Transverse colon (tissue), 4 donors: Measurements from ENCODE around the gene SERPINB12. TPM values are rescaled to one million over a fixed set of nuclear protein-coding genes. Genes with fewer than 3 reads are reported as not detected.
A peak's percentile ranks its signal among the peaks of the same experiment; 100 is the strongest.

Experiments
- DNase-seq: peaks from one replicate; pipeline ENCODE4 v3.0.0-alpha.2; 2019
- H3K27ac ChIP-seq, 4 donors: fragments of 200-600 bp; sonication (generic); 2 replicates each; pipeline ENCODE4 v1.5.1; 2016 to 2018; ENCODE audit warnings: inconsistent platforms in 4 of 4
- H3K27me3 ChIP-seq: fragments of 200-600 bp; sonication (generic); 2 replicates; pipeline ENCODE4 v1.5.1; 2017; ENCODE audit warnings: inconsistent platforms
- H3K36me3 ChIP-seq, 4 donors: fragments of 200-600 bp; sonication (generic); 2 replicates each; pipeline ENCODE4 v1.5.1; 2017 to 2019; ENCODE audit warnings: inconsistent platforms in 4 of 4
- H3K4me1 ChIP-seq, 4 donors: fragments of 200-600 bp; sonication (generic); 2 replicates each; pipeline ENCODE4 v1.5.1; 2017 to 2020; ENCODE audit warnings: inconsistent platforms in 4 of 4
- H3K4me3 ChIP-seq, 4 donors: fragments of 200-600 bp; sonication (generic); 1 replicate in 1 of 4; 2 replicates in 3 of 4; pipeline versions ENCODE4 v1.5.1 to v1.6.1; 2017 to 2019; ENCODE audit warnings: inconsistent platforms in 4 of 4
- H3K9me3 ChIP-seq, 2 donors: fragments of 200-600 bp; sonication (generic); 2 replicates each; pipeline ENCODE4 v1.5.1; 2017 to 2019; ENCODE audit warnings: inconsistent platforms in 2 of 2
- EP300 ChIP-seq: sonication (generic); formaldehyde crosslinking; IDR thresholded peaks from one replicate; pipeline ENCODE4 v1.6.1; 2017; ENCODE audit warnings: antibody characterized with exemption, low read depth
- POLR2A ChIP-seq: fragments of 450-650 bp; IDR thresholded peaks from one replicate; pipeline ENCODE4 v1.6.1; 2016; ENCODE audit warnings: antibody characterized with exemption, mild to moderate bottlenecking, moderate library complexity
- POLR2AphosphoS5 ChIP-seq, 3 donors: sonication (generic); formaldehyde crosslinking; IDR thresholded peaks; one replicate each; pipeline ENCODE4 v1.6.1; 2016; ENCODE audit warnings: antibody characterized with exemption in 3 of 3
- WGBS, 2 donors: methylation state at CpG; one replicate each; pipeline ENCODE4 v1.1.5; 2018; ENCODE audit warnings: low coverage in 1 of 2; 5-methylcytosine and 5-hydroxymethylcytosine counted together
- in situ Hi-C, 4 donors: fragments of 200-750 bp; cut with MboI; loops; one replicate each; pipeline versions ENCODE4 v1.15.0 to v1.15.1; 2017; ENCODE audit warnings: low sequenced_read_pairs in 3 of 4, low pct_ligation_motif_present in 1 of 4, low pct_unique_long_range_greater_than_20kb in 1 of 4
- intact Hi-C: fragments of 100-400 bp; cut with DNase I; formaldehyde crosslinking; loops from one replicate; pipeline ENCODE4 v1.15.1; 2023; ENCODE audit warnings: low total_unique reads
- total RNA-seq, 4 donors: library from RNA; depleted of rRNA; stranded (reverse); fragments of >200 nt; gene quantifications; one replicate each; pipeline ENCODE4 v1.1.0, GENCODE V29; 2016
- TF ChIP-seq, protein P1 (sequence below), 5 experiments: fragments of 200-600 bp in 3 of 5; fragments of 450-650 bp in 2 of 5; sonication (generic) in 3 of 5; IDR thresholded peaks; 1 replicate in 2 of 5; 2 replicates in 3 of 5; pipeline ENCODE4 v1.5.1; 2016 to 2017; ENCODE audit warnings: antibody characterized with exemption in 5 of 5, inconsistent platforms in 3 of 5, mild to moderate bottlenecking in 2 of 5, moderate library complexity in 1 of 5

Gene SERPINB12
- total RNA-seq, 4 donors from 2014 or later: not detected

DNA sequence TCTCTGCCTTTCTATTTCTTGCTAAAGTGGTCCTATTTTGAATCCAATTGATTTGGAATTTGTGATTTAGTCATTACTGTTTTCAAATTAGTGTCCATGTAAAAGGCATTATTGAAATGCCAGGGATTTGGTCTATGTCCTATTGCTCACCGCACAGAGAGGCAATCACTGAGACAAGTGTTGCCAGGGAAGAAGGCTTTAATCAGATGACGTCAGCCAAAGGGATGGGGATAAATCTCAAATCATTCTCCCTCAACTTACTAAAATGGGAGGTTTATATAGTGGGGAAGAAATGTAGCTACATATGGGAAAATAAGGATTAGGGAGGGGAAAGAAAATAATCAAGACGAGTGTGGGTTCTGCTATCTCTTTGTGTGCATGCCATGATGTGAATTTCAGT lies 9.6 kb downstream of the SERPINB12 start:
- in situ Hi-C loops: no loop called here
- Histone ChIP-seq H3K4me1 (peaks cover 0 to 6% (median 3%) of the 10 kb centered on the region in 4 donors), H3K4me3 (no peak overlapping the region), H3K27me3 (no peaks in the 10 kb centered on the region), H3K27ac (no peak overlapping the region), H3K9me3 (no peaks in the 10 kb centered on the region), H3K36me3 (no peaks in the 10 kb centered on the region)
- no peak for DNase-seq
- TF ChIP-seq, protein P1, sequence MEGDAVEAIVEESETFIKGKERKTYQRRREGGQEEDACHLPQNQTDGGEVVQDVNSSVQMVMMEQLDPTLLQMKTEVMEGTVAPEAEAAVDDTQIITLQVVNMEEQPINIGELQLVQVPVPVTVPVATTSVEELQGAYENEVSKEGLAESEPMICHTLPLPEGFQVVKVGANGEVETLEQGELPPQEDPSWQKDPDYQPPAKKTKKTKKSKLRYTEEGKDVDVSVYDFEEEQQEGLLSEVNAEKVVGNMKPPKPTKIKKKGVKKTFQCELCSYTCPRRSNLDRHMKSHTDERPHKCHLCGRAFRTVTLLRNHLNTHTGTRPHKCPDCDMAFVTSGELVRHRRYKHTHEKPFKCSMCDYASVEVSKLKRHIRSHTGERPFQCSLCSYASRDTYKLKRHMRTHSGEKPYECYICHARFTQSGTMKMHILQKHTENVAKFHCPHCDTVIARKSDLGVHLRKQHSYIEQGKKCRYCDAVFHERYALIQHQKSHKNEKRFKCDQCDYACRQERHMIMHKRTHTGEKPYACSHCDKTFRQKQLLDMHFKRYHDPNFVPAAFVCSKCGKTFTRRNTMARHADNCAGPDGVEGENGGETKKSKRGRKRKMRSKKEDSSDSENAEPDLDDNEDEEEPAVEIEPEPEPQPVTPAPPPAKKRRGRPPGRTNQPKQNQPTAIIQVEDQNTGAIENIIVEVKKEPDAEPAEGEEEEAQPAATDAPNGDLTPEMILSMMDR (IDR thresholded peaks at IDR 0.05): no peak
- TF ChIP-seq POLR2AphosphoS5 (IDR thresholded peaks at IDR 0.05): no peak
- no peak for TF ChIP-seq POLR2A
- no peak for TF ChIP-seq EP300
- WGBS, 2 donors: 92 to 95% methylated on average over 2 to 3 of the region's 3 CpGs
- intact Hi-C loops: no loop called here

DNA sequence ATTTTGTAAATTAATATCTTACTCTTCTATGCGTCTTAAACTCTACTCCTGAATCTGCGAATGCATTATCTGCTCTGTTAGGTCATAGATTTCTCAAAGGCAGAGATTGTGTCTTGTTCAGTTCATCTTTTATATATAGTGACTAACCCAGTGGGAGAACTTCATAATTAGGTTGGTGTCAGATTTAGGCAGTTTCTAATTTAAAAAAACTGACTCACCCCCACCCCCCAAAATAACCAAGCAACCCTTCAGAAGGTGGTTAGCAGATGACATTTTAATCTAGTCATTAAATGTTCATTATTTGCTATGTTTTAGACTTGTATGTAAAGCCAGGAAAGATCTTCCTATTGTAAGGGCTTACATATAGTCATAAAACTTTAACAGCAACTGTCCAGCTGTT lies 10.4 kb downstream of the SERPINB12 start:
- DNase-seq: no peak
- TF ChIP-seq, protein P1 (IDR thresholded peaks at IDR 0.05): no peak
- H3K36me3 ChIP-seq: no peaks in the 10 kb centered on the region
- peaks cover 0 to 6% (median 3%) of the 10 kb centered on the region in 4 donors for H3K4me1 ChIP-seq
- H3K27me3 ChIP-seq: no peaks in the 10 kb centered on the region
- intact Hi-C loops (no loop called here), in situ Hi-C loops (no loop called here)
- 76 to 86% methylated on average over 2 of the region's 2 CpGs for WGBS, 2 donors
- H3K27ac ChIP-seq: peak overlapping the region in 2 of 4 donors; percentile 55
- H3K4me3 ChIP-seq: no peak overlapping the region
- no peaks in the 10 kb centered on the region for H3K9me3 ChIP-seq

DNA sequence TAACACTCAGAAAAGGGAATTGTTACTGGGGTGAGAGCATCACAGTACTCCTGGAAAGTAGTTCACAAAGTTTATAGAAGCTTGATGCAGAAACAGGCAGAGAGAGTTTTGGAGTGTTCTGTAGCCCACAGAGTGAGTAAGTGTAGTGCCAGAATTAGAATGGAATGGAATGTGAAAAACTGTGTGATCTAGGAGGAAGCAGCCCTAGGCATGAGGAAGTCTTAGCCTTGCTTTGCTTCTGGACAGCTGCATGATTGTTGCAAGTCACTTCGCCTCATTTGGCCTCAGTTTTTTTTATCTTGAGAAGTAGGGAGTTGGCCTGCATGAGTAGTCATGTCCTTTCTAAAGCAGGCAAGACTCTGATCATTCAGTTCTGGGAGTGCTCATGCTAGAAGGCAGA lies 10.9 kb downstream of the SERPINB12 start:
- no peak overlapping the region for H3K4me3 ChIP-seq
- intact Hi-C loops: no loop called here
- no peaks in the 10 kb centered on the region for H3K9me3 ChIP-seq
- TF ChIP-seq EP300 (no peak), POLR2AphosphoS5 (IDR thresholded peaks at IDR 0.05) (peak in 2 of 3 donors; percentile 40 to 54), POLR2A (no peak)
- TF ChIP-seq, protein P1 (IDR thresholded peaks at IDR 0.05): no peak
- peaks cover 0 to 6% (median 3%) of the 10 kb centered on the region in 4 donors for H3K4me1 ChIP-seq
- H3K27me3 ChIP-seq: no peaks in the 10 kb centered on the region
- in situ Hi-C loops: no loop called here
- H3K27ac ChIP-seq: peak overlapping the region in 3 of 4 donors; percentile 17 to 55 (median 55)
- WGBS, 2 donors: 7 to 10% methylated on average over 1 of the region's 1 CpG
- no peaks in the 10 kb centered on the region for H3K36me3 ChIP-seq
- DNase-seq: no peak

DNA sequence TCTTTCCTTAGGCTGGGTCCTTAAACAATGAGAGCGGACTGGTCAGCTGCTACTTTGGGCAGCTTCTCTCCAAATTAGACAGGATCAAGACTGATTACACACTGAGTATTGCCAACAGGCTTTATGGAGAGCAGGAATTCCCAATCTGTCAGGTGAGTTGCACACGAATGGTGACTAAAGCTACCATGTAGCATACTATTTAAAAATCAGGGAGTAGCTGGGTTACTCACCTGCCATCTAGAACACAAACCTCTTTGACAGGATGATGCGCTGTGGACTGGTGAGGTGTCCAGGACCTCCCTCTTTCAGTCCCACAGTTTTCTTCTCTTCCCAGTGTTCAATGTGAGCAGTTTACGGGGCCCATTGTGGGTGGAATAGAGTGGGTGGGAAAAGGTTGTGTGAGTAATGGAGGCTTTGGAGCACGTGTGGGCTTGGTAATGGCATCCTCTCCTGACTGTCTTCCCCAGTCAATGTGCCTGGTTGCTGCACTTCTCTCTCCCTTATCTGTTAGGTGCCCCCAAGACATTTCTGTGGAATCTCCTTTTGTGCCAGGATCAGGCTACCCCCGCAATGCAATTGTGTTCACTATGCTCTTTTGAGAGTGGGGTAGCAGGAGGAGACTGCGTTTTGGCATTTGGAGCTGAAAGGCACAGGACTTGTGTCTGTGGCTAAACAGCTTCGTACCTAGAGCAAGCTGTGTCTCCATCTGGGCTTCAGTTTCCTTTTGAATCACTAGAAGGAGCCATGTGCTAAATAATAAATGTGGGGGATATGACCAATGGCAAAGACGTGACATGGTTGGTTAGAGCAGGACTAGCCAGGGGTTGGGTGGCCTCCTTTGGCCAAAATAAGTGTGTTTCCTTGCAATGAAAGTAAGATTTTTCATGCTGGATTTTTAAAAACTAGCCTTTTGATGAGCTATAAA lies 17.7 kb downstream of the SERPINB12 start:
- Histone ChIP-seq H3K36me3 (no peaks in the 10 kb centered on the region), H3K4me1 (no peaks in the 10 kb centered on the region), H3K27ac (no peak overlapping the region), H3K27me3 (no peaks in the 10 kb centered on the region), H3K4me3 (no peak overlapping the region), H3K9me3 (no peaks in the 10 kb centered on the region)
- intact Hi-C loops: no loop called here
- TF ChIP-seq POLR2AphosphoS5 (IDR thresholded peaks at IDR 0.05) (no peak), EP300 (no peak), POLR2A (no peak)
- TF ChIP-seq, protein P1 (IDR thresholded peaks at IDR 0.05): no peak
- DNase-seq: no peak
- WGBS, 2 donors: 71 to 84% methylated on average over 2 to 9 of the region's 9 CpGs
- in situ Hi-C loops: no loop called here
